ENCODE data around the gene TP73. TPM values are rescaled to one million over a fixed set of nuclear protein-coding genes. Genes with fewer than 3 reads are reported as not detected.

TP73 gene
- total RNA-seq, 1 donor from 2014 or later, result 1.3 TPM

- peaks cover 3% of the 10 kb centered on the region for H3K9me3 Mint-ChIP-seq
- H3K36me3 Mint-ChIP-seq (ENCODE audit: low read depth), result no peaks in the 10 kb centered on the region
- no peak overlapping the region for H3K4me3 Mint-ChIP-seq
- peak; percentile 69 for DNase-seq
- intact Hi-C loops (cut with micrococcal nuclease), result no loop called here
- H3K4me1 Mint-ChIP-seq, result no peaks in the 10 kb centered on the region
- no peaks in the 10 kb centered on the region for H3K27me3 Mint-ChIP-seq
- H3K27ac Mint-ChIP-seq, result no peak overlapping the region
Measured at GRCh38 chr1:3695326-3696217, 43.3 kb downstream of the TP73 start.

GRCh38 chr1:3696689-3697088 is 44.4 kb downstream of the TP73 start:
- H3K27me3 Mint-ChIP-seq, result no peaks in the 10 kb centered on the region
- H3K36me3 Mint-ChIP-seq (ENCODE audit: low read depth), result no peaks in the 10 kb centered on the region
- H3K27ac Mint-ChIP-seq, result no peak overlapping the region
- H3K4me1 Mint-ChIP-seq, result no peaks in the 10 kb centered on the region
- DNase-seq, result no peak
- intact Hi-C loops (cut with micrococcal nuclease), result no loop called here
- peaks cover 3% of the 10 kb centered on the region for H3K9me3 Mint-ChIP-seq
- no peak overlapping the region for H3K4me3 Mint-ChIP-seq

DNA sequence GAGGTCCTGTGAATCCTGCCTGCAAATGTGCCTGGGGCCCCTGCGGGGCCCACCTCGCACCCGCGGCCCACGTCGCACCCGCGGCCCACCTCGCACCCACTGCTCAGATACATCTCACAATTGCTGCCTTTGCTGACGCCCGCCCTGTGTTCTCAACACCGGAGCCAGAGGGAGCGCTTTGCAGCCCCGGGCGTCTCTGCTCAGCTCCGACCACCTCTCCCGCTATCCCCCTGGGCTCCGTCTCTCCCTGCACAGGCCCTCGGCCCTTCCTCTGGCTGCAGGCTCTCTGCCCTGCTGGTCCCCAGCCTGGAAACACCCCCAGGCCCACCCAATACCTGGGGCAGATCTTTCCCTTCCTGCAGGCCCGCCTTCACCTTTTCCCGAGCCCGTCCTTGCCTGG is 44.8 kb downstream of the TP73 start:
- H3K4me1 Mint-ChIP-seq, result no peaks in the 10 kb centered on the region
- no peak for DNase-seq
- no peaks in the 10 kb centered on the region for H3K36me3 Mint-ChIP-seq (ENCODE audit: low read depth)
- no peaks in the 10 kb centered on the region for H3K27me3 Mint-ChIP-seq
- no peak overlapping the region for H3K4me3 Mint-ChIP-seq
- intact Hi-C loops (cut with micrococcal nuclease), result no loop called here
- H3K9me3 Mint-ChIP-seq, result peaks cover 3% of the 10 kb centered on the region
- H3K27ac Mint-ChIP-seq, result no peak overlapping the region

- H3K4me1 Mint-ChIP-seq, result no peaks in the 10 kb centered on the region
- no peak overlapping the region for H3K27ac Mint-ChIP-seq
- H3K9me3 Mint-ChIP-seq, result peaks cover 3% of the 10 kb centered on the region
- no peak for DNase-seq
- no peak overlapping the region for H3K4me3 Mint-ChIP-seq
- H3K36me3 Mint-ChIP-seq (ENCODE audit: low read depth), result no peaks in the 10 kb centered on the region
- H3K27me3 Mint-ChIP-seq, result no peaks in the 10 kb centered on the region
- intact Hi-C loops (cut with micrococcal nuclease), result no loop called here
Measured at GRCh38 chr1:3697810-3698209, 45.5 kb downstream of the TP73 start.

GRCh38 chr1:3698660-3699408 is 46.5 kb downstream of the TP73 start:
- Mint-ChIP-seq H3K9me3 (peaks cover 3% of the 10 kb centered on the region), H3K36me3 (ENCODE audit: low read depth) (no peaks in the 10 kb centered on the region), H3K27ac (no peak overlapping the region), H3K4me3 (no peak overlapping the region), H3K27me3 (no peaks in the 10 kb centered on the region), H3K4me1 (no peaks in the 10 kb centered on the region)
- intact Hi-C loops (cut with micrococcal nuclease), result no loop called here
- DNase-seq, result no peak

- no peak for DNase-seq
- intact Hi-C loops (cut with micrococcal nuclease), result no loop called here
- Mint-ChIP-seq H3K36me3 (ENCODE audit: low read depth) (no peaks in the 10 kb centered on the region), H3K27me3 (no peaks in the 10 kb centered on the region), H3K9me3 (peaks cover 3% of the 10 kb centered on the region), H3K27ac (no peak overlapping the region), H3K4me3 (no peak overlapping the region), H3K4me1 (no peaks in the 10 kb centered on the region)
Measured at GRCh38 chr1:3699596-3699995, 47.3 kb downstream of the TP73 start.

GRCh38 chr1:3700631-3701030 is 48.3 kb downstream of the TP73 start:
- Mint-ChIP-seq H3K9me3 (no peaks in the 10 kb centered on the region), H3K4me3 (no peak overlapping the region), H3K4me1 (no peaks in the 10 kb centered on the region), H3K27me3 (no peaks in the 10 kb centered on the region), H3K27ac (no peak overlapping the region), H3K36me3 (ENCODE audit: low read depth) (no peaks in the 10 kb centered on the region)
- DNase-seq, result no peak
- intact Hi-C loops (cut with micrococcal nuclease), result no loop called here

GRCh38 chr1:3702528-3702927 is 50.2 kb downstream of the TP73 start:
- H3K27me3 Mint-ChIP-seq, result no peaks in the 10 kb centered on the region
- no peaks in the 10 kb centered on the region for H3K36me3 Mint-ChIP-seq (ENCODE audit: low read depth)
- no peaks in the 10 kb centered on the region for H3K4me1 Mint-ChIP-seq
- DNase-seq, result no peak
- intact Hi-C loops (cut with micrococcal nuclease), result no loop called here
- H3K4me3 Mint-ChIP-seq, result no peak overlapping the region
- no peak overlapping the region for H3K27ac Mint-ChIP-seq
- no peaks in the 10 kb centered on the region for H3K9me3 Mint-ChIP-seq

DNA sequence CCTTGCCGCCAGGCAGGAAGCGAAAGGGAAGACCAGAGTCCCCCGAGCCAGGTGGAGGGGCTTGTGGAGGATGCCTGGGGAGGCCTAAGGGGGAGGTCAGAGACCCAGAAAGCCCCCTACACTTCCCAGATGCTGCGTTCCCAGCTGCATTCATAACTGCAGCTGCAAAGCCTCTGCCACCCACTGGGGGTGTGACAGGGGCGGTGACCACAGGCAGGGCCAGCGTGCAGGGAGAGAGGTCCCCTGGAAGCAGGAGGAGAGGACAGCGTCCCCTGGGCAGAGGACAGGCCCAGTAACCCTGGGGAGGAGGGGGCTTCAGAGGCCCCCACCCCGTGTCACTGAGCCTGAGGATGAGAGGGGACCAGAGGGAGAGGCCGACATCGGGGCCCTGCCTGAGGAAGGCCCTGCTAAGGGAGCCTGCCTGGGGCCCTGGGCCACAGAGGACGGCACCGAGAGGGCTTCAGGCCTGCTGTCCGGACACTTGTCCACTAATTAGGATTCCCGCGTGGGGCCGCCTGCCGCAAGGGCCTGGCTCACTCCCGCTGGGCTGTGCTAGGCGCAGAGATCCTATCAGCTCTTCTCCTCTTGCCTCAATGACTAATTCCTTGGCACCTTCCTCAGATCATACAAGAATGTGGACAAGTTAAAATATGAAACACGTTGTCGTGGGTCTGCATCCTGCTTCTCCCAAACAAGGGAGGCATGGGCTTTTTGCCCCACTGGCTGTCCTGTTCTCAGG is 50.8 kb downstream of the TP73 start:
- H3K27me3 Mint-ChIP-seq, result no peaks in the 10 kb centered on the region
- no peaks in the 10 kb centered on the region for H3K4me1 Mint-ChIP-seq

GRCh38 chr1:3703786-3704371 is 51.6 kb downstream of the TP73 start:
- Mint-ChIP-seq H3K27me3 (no peaks in the 10 kb centered on the region), H3K4me3 (no peak overlapping the region), H3K4me1 (no peaks in the 10 kb centered on the region), H3K36me3 (ENCODE audit: low read depth) (no peaks in the 10 kb centered on the region), H3K27ac (no peak overlapping the region), H3K9me3 (no peaks in the 10 kb centered on the region)
- intact Hi-C loops (cut with micrococcal nuclease), result no loop called here
- DNase-seq, result no peak

More for the DNA sequence above, 50.8 kb downstream of the TP73 start:
- intact Hi-C loops (cut with micrococcal nuclease), result no loop called here
- no peak overlapping the region for H3K27ac Mint-ChIP-seq
- no peak for DNase-seq
- H3K4me3 Mint-ChIP-seq, result no peak overlapping the region
- no peaks in the 10 kb centered on the region for H3K9me3 Mint-ChIP-seq
- no peaks in the 10 kb centered on the region for H3K36me3 Mint-ChIP-seq (ENCODE audit: low read depth)

DNA sequence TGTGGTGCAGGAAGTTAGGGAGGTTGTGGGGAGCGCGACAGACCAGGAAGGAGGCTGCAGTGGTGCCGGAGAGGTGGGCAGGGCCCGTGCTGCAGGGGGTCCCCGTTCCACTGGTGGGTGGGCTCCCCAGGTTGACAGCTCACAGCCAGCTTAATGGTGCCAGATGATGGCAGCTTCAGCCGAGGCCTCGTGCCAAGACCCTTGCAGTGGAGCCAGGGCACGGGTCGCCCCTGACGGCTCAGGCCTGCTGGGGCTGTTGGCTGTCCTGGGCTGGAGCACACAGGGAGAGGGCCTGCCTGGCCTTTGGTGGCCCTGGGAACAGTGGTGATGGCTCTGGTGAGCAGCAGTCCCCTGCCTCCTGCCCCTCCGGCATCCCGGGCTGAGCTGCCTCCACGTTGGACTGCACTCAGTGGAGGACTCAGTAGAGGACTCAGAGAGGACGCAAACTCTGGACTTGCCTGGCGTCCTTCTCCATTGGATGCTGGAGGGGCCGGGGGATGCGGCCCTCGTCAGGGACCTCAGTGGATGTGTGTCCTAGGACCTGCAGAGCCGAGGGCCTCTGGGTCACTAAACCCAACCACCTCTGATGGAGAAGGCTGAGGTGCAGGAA is 53.1 kb downstream of the TP73 start:
- Mint-ChIP-seq H3K27ac (no peak overlapping the region), H3K27me3 (no peaks in the 10 kb centered on the region), H3K4me3 (no peak overlapping the region), H3K4me1 (no peaks in the 10 kb centered on the region), H3K9me3 (no peaks in the 10 kb centered on the region), H3K36me3 (ENCODE audit: low read depth) (no peaks in the 10 kb centered on the region)
- intact Hi-C loops (cut with micrococcal nuclease), result no loop called here
- DNase-seq, result no peak

DNA sequence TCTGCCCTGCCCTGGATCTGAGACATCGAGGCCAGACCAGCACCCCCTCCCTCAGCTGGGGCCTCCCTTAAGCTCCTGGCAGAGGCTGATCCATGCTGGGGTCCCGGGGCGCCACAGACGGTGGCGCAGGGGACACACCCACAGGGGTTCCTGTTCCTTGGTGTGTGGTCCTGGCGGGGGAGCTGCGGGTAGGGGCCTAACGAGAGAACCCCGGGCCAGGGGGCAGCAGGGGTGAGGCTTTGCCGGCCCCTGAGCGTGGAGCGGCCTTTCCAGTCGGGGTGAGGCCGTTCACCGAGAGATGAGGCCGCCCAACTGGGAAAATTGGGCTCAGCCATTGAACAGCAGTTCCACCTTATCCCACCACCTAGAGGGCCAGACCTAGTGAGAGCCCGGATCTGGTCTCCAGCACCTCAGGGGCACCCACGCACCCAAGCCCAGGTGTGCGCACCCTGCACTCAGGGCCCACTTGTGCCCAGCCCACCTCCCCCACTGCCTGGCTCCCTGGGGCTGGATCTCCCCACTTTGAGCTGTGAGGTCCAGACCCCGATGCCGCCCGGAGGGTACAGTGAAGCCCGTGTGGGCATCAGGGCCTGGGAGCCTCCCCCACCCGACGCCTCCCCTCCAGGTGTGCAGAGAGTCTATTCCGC is 54.5 kb downstream of the TP73 start:
- Mint-ChIP-seq H3K4me1 (no peaks in the 10 kb centered on the region), H3K27me3 (no peaks in the 10 kb centered on the region), H3K4me3 (no peak overlapping the region), H3K27ac (no peak overlapping the region), H3K9me3 (no peaks in the 10 kb centered on the region), H3K36me3 (ENCODE audit: low read depth) (no peaks in the 10 kb centered on the region)
- no peak for DNase-seq
- intact Hi-C loops (cut with micrococcal nuclease), result no loop called here

GRCh38 chr1:3707298-3707938 is 55.1 kb downstream of the TP73 start:
- no peaks in the 10 kb centered on the region for H3K9me3 Mint-ChIP-seq
- no peak overlapping the region for H3K27ac Mint-ChIP-seq
- intact Hi-C loops (cut with micrococcal nuclease), result no loop called here
- H3K4me3 Mint-ChIP-seq, result no peak overlapping the region
- no peaks in the 10 kb centered on the region for H3K27me3 Mint-ChIP-seq
- no peaks in the 10 kb centered on the region for H3K36me3 Mint-ChIP-seq (ENCODE audit: low read depth)
- no peak for DNase-seq
- H3K4me1 Mint-ChIP-seq, result no peaks in the 10 kb centered on the region

Data from activated CD4-positive, alpha-beta T cell treated with anti-CD3 and anti-CD28 coated beads, Interleukin-2, amount 10 ng/mL, durations not matched to agents 24 days and 14 days (primary cell).